ENCODE measurements around the gene TOX2.

TOX2 gene

DNA sequence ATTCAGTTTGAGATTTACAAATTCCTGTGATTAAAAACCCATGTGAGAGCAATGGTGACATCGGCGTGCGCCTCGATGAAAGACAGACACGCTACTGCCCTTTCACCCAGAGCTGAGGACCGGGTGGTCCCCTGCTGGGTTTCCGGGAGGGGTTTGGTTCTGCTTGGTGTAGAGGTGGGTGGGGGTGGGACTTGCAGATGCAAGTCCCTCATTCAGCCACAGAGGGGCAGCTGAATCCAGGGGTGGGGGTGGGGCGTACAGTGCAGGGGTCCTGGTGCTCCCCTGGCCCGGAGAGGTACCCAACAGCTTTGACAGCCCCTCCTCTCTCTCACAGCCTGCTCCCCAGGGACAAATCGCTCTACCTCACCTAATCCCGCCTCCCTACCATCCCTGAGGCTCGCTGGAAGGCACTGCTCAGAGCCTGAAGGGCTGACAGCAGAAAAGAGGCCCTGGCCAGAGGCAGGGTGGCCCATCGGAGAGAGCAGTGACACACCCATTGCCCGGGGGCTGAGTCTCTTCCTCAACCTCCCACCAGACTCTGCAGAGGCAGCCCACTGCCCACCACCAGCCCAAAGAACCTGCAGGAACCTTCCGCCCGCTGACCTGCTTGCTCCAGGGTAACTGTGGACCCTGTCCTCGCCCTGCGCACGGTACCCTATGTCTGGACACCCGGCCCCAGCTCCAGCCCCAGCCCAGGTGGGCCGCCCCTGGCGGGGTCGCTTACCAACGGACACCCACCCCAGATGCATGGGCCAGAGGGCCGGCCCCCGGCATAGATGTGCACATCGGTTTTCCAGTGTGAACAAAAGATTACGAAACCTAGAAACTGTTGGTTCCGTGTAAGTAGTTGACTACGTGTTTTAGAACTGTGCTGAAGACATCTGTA lies 153.9 kb downstream of the TOX2 start:
- peak; percentile 78 for DNase-seq (ENCODE audit: low read depth)
- peak overlapping the region; percentile 52 for H3K4me3 ChIP-seq (ENCODE audit: low read depth, low read length)
- TF ChIP-seq MYC (IDR thresholded peaks at IDR 0.05; ENCODE audit: low read depth, low read length) (no peak; the same call in 1 of the 2 replicates), POLR2A (IDR thresholded peaks at IDR 0.05; ENCODE audit: extremely low read depth, insufficient read length) (no peak), MAX (IDR thresholded peaks at IDR 0.05; ENCODE audit: low read depth, low read length) (0 out of 2 replicates have a peak, but pooled peaks have one; percentile 13)
- TF ChIP-seq, protein P1, sequence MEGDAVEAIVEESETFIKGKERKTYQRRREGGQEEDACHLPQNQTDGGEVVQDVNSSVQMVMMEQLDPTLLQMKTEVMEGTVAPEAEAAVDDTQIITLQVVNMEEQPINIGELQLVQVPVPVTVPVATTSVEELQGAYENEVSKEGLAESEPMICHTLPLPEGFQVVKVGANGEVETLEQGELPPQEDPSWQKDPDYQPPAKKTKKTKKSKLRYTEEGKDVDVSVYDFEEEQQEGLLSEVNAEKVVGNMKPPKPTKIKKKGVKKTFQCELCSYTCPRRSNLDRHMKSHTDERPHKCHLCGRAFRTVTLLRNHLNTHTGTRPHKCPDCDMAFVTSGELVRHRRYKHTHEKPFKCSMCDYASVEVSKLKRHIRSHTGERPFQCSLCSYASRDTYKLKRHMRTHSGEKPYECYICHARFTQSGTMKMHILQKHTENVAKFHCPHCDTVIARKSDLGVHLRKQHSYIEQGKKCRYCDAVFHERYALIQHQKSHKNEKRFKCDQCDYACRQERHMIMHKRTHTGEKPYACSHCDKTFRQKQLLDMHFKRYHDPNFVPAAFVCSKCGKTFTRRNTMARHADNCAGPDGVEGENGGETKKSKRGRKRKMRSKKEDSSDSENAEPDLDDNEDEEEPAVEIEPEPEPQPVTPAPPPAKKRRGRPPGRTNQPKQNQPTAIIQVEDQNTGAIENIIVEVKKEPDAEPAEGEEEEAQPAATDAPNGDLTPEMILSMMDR (IDR thresholded peaks at IDR 0.05; ENCODE audit: low read depth, low read length), result peak; percentile 32

GRCh38 chr20:44069203-44070011 lies 154.8 kb downstream of the TOX2 start:
- DNase-seq (ENCODE audit: low read depth), result peak; percentile 77
- TF ChIP-seq, protein P1 (IDR thresholded peaks at IDR 0.05; ENCODE audit: low read depth, low read length), result no peak
- 0 out of 2 replicates have a peak, but pooled peaks have one; percentile 16 for TF ChIP-seq MAX (IDR thresholded peaks at IDR 0.05; ENCODE audit: low read depth, low read length)
- H3K4me3 ChIP-seq (ENCODE audit: low read depth, low read length), result peak overlapping the region; percentile 52

DNA sequence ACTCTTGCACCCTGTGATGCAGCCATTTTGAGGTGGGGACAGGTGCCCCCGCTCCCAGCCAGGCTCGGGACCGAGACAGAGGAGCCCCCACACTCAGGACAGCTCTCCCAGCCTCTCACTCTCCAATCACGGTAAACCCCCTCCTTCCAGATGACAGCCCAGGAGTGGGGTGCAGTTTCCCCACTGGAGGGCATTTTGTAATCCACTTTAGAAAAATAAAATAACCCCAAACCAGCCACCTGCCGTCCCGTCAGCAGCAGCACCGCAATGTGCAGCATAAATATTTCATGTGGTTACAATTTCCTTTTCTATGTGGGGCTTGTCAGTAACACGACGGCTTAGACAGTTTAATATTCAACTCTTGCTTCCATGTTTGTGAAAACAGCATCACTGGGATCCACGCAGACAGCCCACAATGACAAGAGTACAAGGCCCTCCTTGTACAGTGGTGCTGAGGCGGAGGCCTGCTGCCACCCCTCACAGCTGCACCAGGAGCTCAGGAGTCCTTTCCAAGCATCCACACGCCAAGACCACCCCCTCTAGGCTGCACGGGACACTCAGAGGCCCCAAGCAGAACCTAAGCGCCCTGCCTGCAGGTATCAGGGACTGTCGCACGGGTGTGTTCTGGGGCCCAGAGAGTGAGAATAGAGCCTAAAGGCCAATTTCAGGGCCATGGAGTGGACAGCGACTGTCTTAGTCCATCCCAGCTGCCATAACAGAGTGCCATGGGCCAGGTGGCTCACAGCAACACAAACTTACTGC lies 155.7 kb downstream of the TOX2 start:
- TF ChIP-seq MYC (IDR thresholded peaks at IDR 0.05; ENCODE audit: low read depth, low read length) (0 out of 2 replicates have a peak, but pooled peaks have one; percentile 26), POLR2A (IDR thresholded peaks at IDR 0.05; ENCODE audit: extremely low read depth, insufficient read length) (no peak)
- peak; percentile 42 for DNase-seq (ENCODE audit: low read depth)
- H3K4me3 ChIP-seq (ENCODE audit: low read depth, low read length), result peak overlapping the region; percentile 52

DNA sequence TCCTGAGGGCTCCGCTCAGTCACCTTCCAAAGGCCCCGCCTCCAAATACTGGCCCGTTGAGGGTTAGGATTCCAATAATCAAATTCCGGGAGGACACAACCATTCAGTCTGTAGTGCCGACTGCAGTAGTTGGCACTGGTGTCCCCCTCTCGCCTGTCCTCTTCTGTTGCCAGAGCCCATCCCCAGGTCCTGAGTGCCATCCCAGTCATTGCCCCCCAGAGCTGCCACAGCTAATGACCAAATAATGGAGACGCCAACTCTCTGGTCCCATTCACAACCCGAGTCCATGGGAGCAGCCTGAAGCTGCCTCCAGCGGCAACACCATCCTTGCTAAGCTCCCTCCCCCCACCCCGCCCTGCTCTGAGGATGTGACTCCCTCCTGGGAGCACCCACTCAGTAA lies 156.4 kb downstream of the TOX2 start:
- no peak for DNase-seq (ENCODE audit: low read depth)
- no peak overlapping the region for H3K4me3 ChIP-seq (ENCODE audit: low read depth, low read length)
- TF ChIP-seq MYC (IDR thresholded peaks at IDR 0.05; ENCODE audit: low read depth, low read length) (no peak), POLR2A (IDR thresholded peaks at IDR 0.05; ENCODE audit: extremely low read depth, insufficient read length) (no peak), MAX (IDR thresholded peaks at IDR 0.05; ENCODE audit: low read depth, low read length) (no peak)
- TF ChIP-seq, protein P1 (IDR thresholded peaks at IDR 0.05; ENCODE audit: low read depth, low read length), result no peak

- TF ChIP-seq, protein P1 (IDR thresholded peaks at IDR 0.05; ENCODE audit: low read depth, low read length), result no peak
- TF ChIP-seq MAX (IDR thresholded peaks at IDR 0.05; ENCODE audit: low read depth, low read length), result no peak
- TF ChIP-seq POLR2A (IDR thresholded peaks at IDR 0.05; ENCODE audit: extremely low read depth, insufficient read length), result no peak
- TF ChIP-seq MYC (IDR thresholded peaks at IDR 0.05; ENCODE audit: low read depth, low read length), result no peak
- no peak for DNase-seq (ENCODE audit: low read depth)
- H3K4me3 ChIP-seq (ENCODE audit: low read depth, low read length), result no peak overlapping the region
Observed at GRCh38 chr20:44071526-44072111, 157.0 kb downstream of the TOX2 start.
